Liver (tissue), 10 donors: ENCODE data around the gene NASP. TPM values are rescaled to one million over a fixed set of nuclear protein-coding genes. Genes with fewer than 3 reads are reported as not detected.

ENCODE experiments used
- DNase-seq: peaks from one replicate; pipeline ENCODE4 v3.0.0-alpha.2; 2017; ENCODE audit warnings: low spot score
- H3K27ac ChIP-seq, 2 donors: one replicate each; pipeline ENCODE4 v1.7.0; 2013; ENCODE audit warnings: inconsistent platforms in 2 of 2, low read length in 2 of 2, control low read depth in 1 of 2, low read depth in 1 of 2, mild to moderate bottlenecking in 1 of 2
- H3K27me3 ChIP-seq, 4 donors: one replicate each; pipeline versions ENCODE4 v1.6.1 to v1.7.0; 2013; ENCODE audit warnings: low read length in 3 of 4, inconsistent platforms in 1 of 4, mild to moderate bottlenecking in 1 of 4, moderate library complexity in 1 of 4; ENCODE audit not compliant: control insufficient read depth in 4 of 4, insufficient read depth in 4 of 4
- H3K36me3 ChIP-seq, 4 donors: one replicate each; pipeline versions ENCODE4 v1.6.1 to v1.7.0; 2013; ENCODE audit warnings: low read length in 3 of 4, mild to moderate bottlenecking in 3 of 4, low read depth in 1 of 4, moderate library complexity in 1 of 4; ENCODE audit not compliant: control insufficient read depth in 4 of 4, insufficient read depth in 3 of 4
- H3K4me1 ChIP-seq, 4 donors: one replicate each; pipeline versions ENCODE4 v1.6.1 to v1.7.0; 2013; ENCODE audit warnings: low read length in 3 of 4, mild to moderate bottlenecking in 3 of 4, moderate library complexity in 1 of 4; ENCODE audit not compliant: control insufficient read depth in 4 of 4, insufficient read depth in 4 of 4
- H3K4me3 ChIP-seq, 3 donors: one replicate each; pipeline versions ENCODE4 v1.6.1 to v1.7.0; 2013; ENCODE audit warnings: low read length in 3 of 3, control low read depth in 1 of 3, low read depth in 1 of 3, mild to moderate bottlenecking in 1 of 3
- H3K9ac ChIP-seq, 2 donors: one replicate each; pipeline ENCODE4 v1.7.0; 2013; ENCODE audit warnings: low read length in 2 of 2, mild to moderate bottlenecking in 2 of 2, moderate library complexity in 2 of 2, control low read depth in 1 of 2, low read depth in 1 of 2
- H3K9me3 ChIP-seq, 4 donors: one replicate each; pipeline versions ENCODE4 v1.6.1 to v1.7.0; 2013; ENCODE audit warnings: low read length in 3 of 4; ENCODE audit not compliant: control insufficient read depth in 4 of 4
- HNF4A ChIP-seq, 2 donors: conservative IDR thresholded peaks; 2 replicates each; pipeline ENCODE4 v1.6.1; 2016; ENCODE audit warnings: antibody characterized with exemption in 2 of 2, mild to moderate bottlenecking in 2 of 2
- RAD21 ChIP-seq, 2 donors: IDR thresholded peaks; 2 replicates each; pipeline ENCODE4 v1.6.1; 2016; ENCODE audit warnings: antibody characterized with exemption in 2 of 2, mild to moderate bottlenecking in 2 of 2
- YY1 ChIP-seq: IDR thresholded peaks from 2 replicates; pipeline ENCODE4 v1.6.1; 2016; ENCODE audit warnings: antibody characterized with exemption, mild to moderate bottlenecking
- WGBS: extraction: QIAGEN DNeasy Blood & Tissue Kit; methylation state at CpG from one replicate; pipeline ENCODE4 v1.1.7; 2013; 5-methylcytosine and 5-hydroxymethylcytosine counted together
- polyA plus RNA-seq, 2 donors: library from polyadenylated mRNA; stranded (reverse) in 1 of 2; unstranded in 1 of 2; fragments of 200-250 nt in 1 of 2; fragments of >200 nt in 1 of 2; fragmentation: Nextera tagmentation in 1 of 2; extraction: Ambion mirVana in 1 of 2; gene quantifications; one replicate each; pipeline versions ENCODE4 v1.2.1 to v1.2.3, GENCODE V29; 2013 to 2015
- small RNA-seq: library from RNA; depleted of rRNA; stranded (forward); fragments of <200 nt; gene quantifications from one replicate; pipeline ENCODE3, GENCODE V24; 2014
- total RNA-seq, 2 donors: library from RNA; depleted of rRNA; stranded (reverse); fragments of >200 nt; gene quantifications; one replicate each; pipeline ENCODE4 v1.2.3, GENCODE V29; 2014
- TF ChIP-seq, protein P1 (sequence below): IDR thresholded peaks from 2 replicates; pipeline ENCODE4 v1.6.1; 2016; ENCODE audit warnings: antibody characterized with exemption, mild to moderate bottlenecking
- donor health status: healthy.
- donor health status: healthy.
- donor health status: healthy.
- donor health status: healthy.
- donor health status: healthy.

The NASP gene
- total and polyA plus RNA-seq, 4 donors: 24.9 to 74.9 (median 39.7) TPM

DNA sequence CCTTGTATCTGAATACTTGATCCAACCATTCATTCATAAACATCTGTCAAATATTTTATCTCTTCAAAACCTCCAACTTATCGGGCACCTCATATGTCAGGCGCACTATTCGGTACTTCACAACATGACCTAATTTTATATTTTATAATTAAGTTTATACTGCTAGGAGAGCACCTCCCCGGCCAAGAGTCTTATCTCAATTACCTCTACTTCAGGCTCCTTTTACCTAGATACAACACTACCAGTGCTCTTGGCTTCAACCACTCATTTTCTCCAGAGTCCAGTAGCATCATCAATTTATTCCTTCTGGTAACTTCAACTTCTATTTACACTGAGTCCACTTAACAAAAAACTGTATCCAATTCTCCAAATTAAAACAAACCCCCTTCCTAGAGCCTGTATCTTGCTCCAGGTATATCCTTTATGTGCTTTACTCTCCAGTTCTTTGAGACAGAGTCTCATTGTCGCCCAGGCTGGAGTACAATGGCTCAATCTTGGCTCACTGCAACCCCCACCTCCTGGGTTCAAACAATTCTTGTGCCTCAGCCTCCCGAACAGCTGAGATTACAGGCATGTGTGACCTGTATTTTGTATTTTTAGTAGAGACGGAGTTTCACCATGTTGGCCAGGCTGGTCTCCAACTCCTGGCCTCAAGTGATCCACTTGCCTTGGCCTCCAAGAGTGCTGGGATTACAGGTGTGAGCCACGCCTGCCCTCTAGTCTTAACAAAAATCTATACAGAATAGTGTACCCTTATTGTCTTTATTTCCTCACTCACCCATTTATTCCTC is 83.7 kb downstream of the NASP start:
- H3K4me1 ChIP-seq: peaks cover 9 to 32% (median 17%) of the 10 kb centered on the region in 4 donors
- DNase-seq: no peak
- WGBS: 86% methylated on average over 8 of the region's 8 CpGs
- H3K27me3 ChIP-seq: no peaks in the 10 kb centered on the region
- no peaks in the 10 kb centered on the region for H3K9me3 ChIP-seq
- no peak overlapping the region for H3K9ac ChIP-seq
- no peaks in the 10 kb centered on the region for H3K36me3 ChIP-seq
- TF ChIP-seq RAD21 (IDR thresholded peaks at IDR 0.05) (no peak), YY1 (no peak), HNF4A (conservative IDR thresholded peaks at IDR 0.05) (no peak)
- TF ChIP-seq, protein P1, sequence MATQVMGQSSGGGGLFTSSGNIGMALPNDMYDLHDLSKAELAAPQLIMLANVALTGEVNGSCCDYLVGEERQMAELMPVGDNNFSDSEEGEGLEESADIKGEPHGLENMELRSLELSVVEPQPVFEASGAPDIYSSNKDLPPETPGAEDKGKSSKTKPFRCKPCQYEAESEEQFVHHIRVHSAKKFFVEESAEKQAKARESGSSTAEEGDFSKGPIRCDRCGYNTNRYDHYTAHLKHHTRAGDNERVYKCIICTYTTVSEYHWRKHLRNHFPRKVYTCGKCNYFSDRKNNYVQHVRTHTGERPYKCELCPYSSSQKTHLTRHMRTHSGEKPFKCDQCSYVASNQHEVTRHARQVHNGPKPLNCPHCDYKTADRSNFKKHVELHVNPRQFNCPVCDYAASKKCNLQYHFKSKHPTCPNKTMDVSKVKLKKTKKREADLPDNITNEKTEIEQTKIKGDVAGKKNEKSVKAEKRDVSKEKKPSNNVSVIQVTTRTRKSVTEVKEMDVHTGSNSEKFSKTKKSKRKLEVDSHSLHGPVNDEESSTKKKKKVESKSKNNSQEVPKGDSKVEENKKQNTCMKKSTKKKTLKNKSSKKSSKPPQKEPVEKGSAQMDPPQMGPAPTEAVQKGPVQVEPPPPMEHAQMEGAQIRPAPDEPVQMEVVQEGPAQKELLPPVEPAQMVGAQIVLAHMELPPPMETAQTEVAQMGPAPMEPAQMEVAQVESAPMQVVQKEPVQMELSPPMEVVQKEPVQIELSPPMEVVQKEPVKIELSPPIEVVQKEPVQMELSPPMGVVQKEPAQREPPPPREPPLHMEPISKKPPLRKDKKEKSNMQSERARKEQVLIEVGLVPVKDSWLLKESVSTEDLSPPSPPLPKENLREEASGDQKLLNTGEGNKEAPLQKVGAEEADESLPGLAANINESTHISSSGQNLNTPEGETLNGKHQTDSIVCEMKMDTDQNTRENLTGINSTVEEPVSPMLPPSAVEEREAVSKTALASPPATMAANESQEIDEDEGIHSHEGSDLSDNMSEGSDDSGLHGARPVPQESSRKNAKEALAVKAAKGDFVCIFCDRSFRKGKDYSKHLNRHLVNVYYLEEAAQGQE: no peak
- no peak overlapping the region for H3K27ac ChIP-seq
- no peak overlapping the region for H3K4me3 ChIP-seq

Small RNA genes lying within 50 kb of the gene (small RNA-seq; reads per million reads assigned to genes)
- gene AL355480.1 (not detected), gene AL355480.2 (not detected), gene AL355480.3 (not detected), gene AL355480.4 (not detected)

Other genes starting within 250 kb of the NASP start
- gene TOE1, start 243.9 kb upstream of the NASP start, total RNA-seq: 1 to 10 TPM; 5.9 to 9.1 TPM
- 1 to 10 TPM; 3.5 to 5.8 TPM for gene TOE1, start 243.9 kb upstream of the NASP start, polyA plus RNA-seq
- 10 to 100 TPM in 1 of 2 donors, 1 to 10 TPM in 1; 6.8 to 10.0 TPM for gene MUTYH, start 243.6 kb upstream of the NASP start, total RNA-seq
- gene MUTYH, start 243.6 kb upstream of the NASP start, polyA plus RNA-seq: 1 to 10 TPM; 5.2 to 9.5 TPM
- 1 to 10 TPM; 6.6 to 8.2 TPM for gene TESK2, start 92.9 kb upstream of the NASP start, total RNA-seq
- 1 to 10 TPM; 2.4 to 3.8 TPM for gene TESK2, start 92.9 kb upstream of the NASP start, polyA plus RNA-seq
- gene CCDC163, start 84.0 kb upstream of the NASP start, total RNA-seq: under 1 TPM; 0.84 to 0.89 TPM
- gene CCDC163, start 84.0 kb upstream of the NASP start, polyA plus RNA-seq: 1 to 10 TPM in 1 of 2 donors, under 1 TPM in 1; 0.56 to 1.2 TPM
- gene MMACHC, start 83.7 kb upstream of the NASP start, total RNA-seq: 10 to 100 TPM in 1 of 2 donors, 1 to 10 TPM in 1; 2.2 to 12.5 TPM
- 10 to 100 TPM; 11.7 to 19.2 TPM for gene MMACHC, start 83.7 kb upstream of the NASP start, polyA plus RNA-seq
- 100 to 1,000 TPM; 270 to 286 TPM for gene PRDX1, start 62.2 kb upstream of the NASP start, total RNA-seq
- 100 to 1,000 TPM; 508 to 623 TPM for gene PRDX1, start 62.2 kb upstream of the NASP start, polyA plus RNA-seq
- 100 to 1,000 TPM in 1 of 2 donors, 10 to 100 TPM in 1; 86.3 to 240 TPM for gene AKR1A1, start 33.2 kb upstream of the NASP start, total RNA-seq
- gene AKR1A1, start 33.2 kb upstream of the NASP start, polyA plus RNA-seq: 100 to 1,000 TPM; 195 to 253 TPM
- 1 to 10 TPM in 1 of 2 donors, under 1 TPM in 1; 0.89 to 6.4 TPM for gene CCDC17, start 40.0 kb downstream of the NASP start, total RNA-seq
- under 1 TPM; 0.30 to 0.57 TPM for gene CCDC17, start 40.0 kb downstream of the NASP start, polyA plus RNA-seq
- 10 to 100 TPM; 66.9 to 86.7 TPM for gene GPBP1L1, start 102.5 kb downstream of the NASP start, total RNA-seq
- gene GPBP1L1, start 102.5 kb downstream of the NASP start, polyA plus RNA-seq: 10 to 100 TPM; 24.8 to 40.1 TPM
- 10 to 100 TPM in 1 of 2 donors, 1 to 10 TPM in 1; 8.0 to 12.1 TPM for gene TMEM69, start 104.1 kb downstream of the NASP start, total RNA-seq
- gene TMEM69, start 104.1 kb downstream of the NASP start, polyA plus RNA-seq: 10 to 100 TPM; 12.0 to 13.0 TPM
- gene IPP, start 166.6 kb downstream of the NASP start, total RNA-seq: 1 to 10 TPM; 5.9 to 6.7 TPM
- gene IPP, start 166.6 kb downstream of the NASP start, polyA plus RNA-seq: 1 to 10 TPM; 2.7 to 5.2 TPM
- 1 to 10 TPM; 6.5 to 9.6 TPM for gene MAST2, start 219.6 kb downstream of the NASP start, total RNA-seq
- gene MAST2, start 219.6 kb downstream of the NASP start, polyA plus RNA-seq: 1 to 10 TPM; 4.8 TPM